ENCODE measurements around the gene KLHL35.
"Not testable (repeated sequence)": the region's sequence is repeated elsewhere in the genome, so short reads cannot be mapped to it uniquely, and the experiment has no call there.

Gene KLHL35

GRCh38 chr11:75420224-75421034 lies 12.6 kb downstream of the KLHL35 start:
- in situ Hi-C loops (cut with MboI; ENCODE audit: low sequenced_read_pairs, unreplicated experiment) = no loop called here
- TF ChIP-seq CTCF (IDR thresholded peaks at IDR 0.05; ENCODE audit: borderline replicate concordance, control extremely low read depth, extremely low read depth, insufficient read depth, missing control alignments) = no peak
- no peak for DNase-seq (ENCODE audit: low spot score)

GRCh38 chr11:75413864-75414263 lies 19.1 kb downstream of the KLHL35 start:
- no peak for TF ChIP-seq CTCF (IDR thresholded peaks at IDR 0.05; ENCODE audit: borderline replicate concordance, control extremely low read depth, extremely low read depth, insufficient read depth, missing control alignments)
- no peak for DNase-seq (ENCODE audit: low spot score)
- in situ Hi-C loops (cut with MboI; ENCODE audit: low sequenced_read_pairs, unreplicated experiment) = no loop called here

GRCh38 chr11:75413146-75413545 lies 19.9 kb downstream of the KLHL35 start:
- DNase-seq (ENCODE audit: low spot score); in situ Hi-C loops (cut with MboI; ENCODE audit: low sequenced_read_pairs, unreplicated experiment): not testable (repeated sequence)

- DNase-seq (ENCODE audit: low spot score); in situ Hi-C loops (cut with MboI; ENCODE audit: low sequenced_read_pairs, unreplicated experiment): not testable (repeated sequence)
These were observed 23.0 kb downstream of the KLHL35 start for GRCh38 chr11:75409971-75410370.

- no peak for DNase-seq (ENCODE audit: low spot score)
- in situ Hi-C loops (cut with MboI; ENCODE audit: low sequenced_read_pairs, unreplicated experiment) = no loop called here
- no peak for TF ChIP-seq CTCF (IDR thresholded peaks at IDR 0.05; ENCODE audit: borderline replicate concordance, control extremely low read depth, extremely low read depth, insufficient read depth, missing control alignments)
These were observed 24.1 kb downstream of the KLHL35 start for GRCh38 chr11:75408957-75409219.

GRCh38 chr11:75406338-75406777 lies 26.6 kb downstream of the KLHL35 start:
- no peak for TF ChIP-seq CTCF (IDR thresholded peaks at IDR 0.05; ENCODE audit: borderline replicate concordance, control extremely low read depth, extremely low read depth, insufficient read depth, missing control alignments)
- in situ Hi-C loops (cut with MboI; ENCODE audit: low sequenced_read_pairs, unreplicated experiment) = no loop called here
- no peak for DNase-seq (ENCODE audit: low spot score)

GRCh38 chr11:75403983-75404658 lies 28.9 kb downstream of the KLHL35 start:
- no peak for TF ChIP-seq CTCF (IDR thresholded peaks at IDR 0.05; ENCODE audit: borderline replicate concordance, control extremely low read depth, extremely low read depth, insufficient read depth, missing control alignments)
- DNase-seq (ENCODE audit: low spot score) = no peak
- in situ Hi-C loops (cut with MboI; ENCODE audit: low sequenced_read_pairs, unreplicated experiment) = no loop called here

All from GM13976 (cell line).